Coronary artery (tissue), 2 donors: Measurements from ENCODE around the gene DPYD.

Experiments
- DNase-seq: peaks from one replicate; pipeline ENCODE4 v3.0.0-alpha.2; 2017; ENCODE audit warnings: low spot score
- H3K27ac ChIP-seq, 2 donors: fragments of 200-600 bp; sonication (generic); one replicate each; pipeline ENCODE4 v1.5.1; 2016 to 2019
- H3K4me3 ChIP-seq: fragments of 200-600 bp; sonication (generic); 2 replicates; pipeline ENCODE4 v1.5.1; 2016; ENCODE audit warnings: mild to moderate bottlenecking, moderate library complexity
- TF ChIP-seq, protein P1 (sequence below): fragments of 200-600 bp; sonication (generic); IDR thresholded peaks from one replicate; pipeline ENCODE4 v1.5.1; 2019; ENCODE audit warnings: antibody characterized with exemption

The DPYD gene

GRCh38 chr1:97074771-97075170, 846.1 kb downstream of the DPYD start:
- TF ChIP-seq, protein P1, sequence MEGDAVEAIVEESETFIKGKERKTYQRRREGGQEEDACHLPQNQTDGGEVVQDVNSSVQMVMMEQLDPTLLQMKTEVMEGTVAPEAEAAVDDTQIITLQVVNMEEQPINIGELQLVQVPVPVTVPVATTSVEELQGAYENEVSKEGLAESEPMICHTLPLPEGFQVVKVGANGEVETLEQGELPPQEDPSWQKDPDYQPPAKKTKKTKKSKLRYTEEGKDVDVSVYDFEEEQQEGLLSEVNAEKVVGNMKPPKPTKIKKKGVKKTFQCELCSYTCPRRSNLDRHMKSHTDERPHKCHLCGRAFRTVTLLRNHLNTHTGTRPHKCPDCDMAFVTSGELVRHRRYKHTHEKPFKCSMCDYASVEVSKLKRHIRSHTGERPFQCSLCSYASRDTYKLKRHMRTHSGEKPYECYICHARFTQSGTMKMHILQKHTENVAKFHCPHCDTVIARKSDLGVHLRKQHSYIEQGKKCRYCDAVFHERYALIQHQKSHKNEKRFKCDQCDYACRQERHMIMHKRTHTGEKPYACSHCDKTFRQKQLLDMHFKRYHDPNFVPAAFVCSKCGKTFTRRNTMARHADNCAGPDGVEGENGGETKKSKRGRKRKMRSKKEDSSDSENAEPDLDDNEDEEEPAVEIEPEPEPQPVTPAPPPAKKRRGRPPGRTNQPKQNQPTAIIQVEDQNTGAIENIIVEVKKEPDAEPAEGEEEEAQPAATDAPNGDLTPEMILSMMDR: no peak
- Histone ChIP-seq H3K4me3 (no peak overlapping the region), H3K27ac (no peak overlapping the region)
- DNase-seq: no peak

DNA sequence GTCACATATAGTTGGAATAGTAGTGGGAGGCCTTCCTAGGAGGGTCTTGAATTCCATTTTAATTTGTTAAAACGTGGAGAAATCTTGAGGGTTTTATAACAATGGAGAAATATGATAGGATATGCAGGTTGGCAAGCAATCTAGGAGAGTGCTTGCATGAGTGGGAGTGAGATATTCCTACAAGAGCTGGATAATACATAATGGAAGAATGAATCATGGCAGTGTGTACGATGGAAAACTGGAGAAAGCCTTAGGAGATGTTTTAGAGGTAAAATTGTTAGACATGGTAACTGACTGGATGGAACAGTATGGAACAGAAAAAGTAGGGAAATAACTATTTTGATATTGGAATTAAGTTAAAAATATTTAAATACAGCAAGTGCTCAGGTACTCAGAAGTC, 846.9 kb downstream of the DPYD start:
- TF ChIP-seq, protein P1: no peak
- no peak overlapping the region for H3K4me3 ChIP-seq
- no peak overlapping the region for H3K27ac ChIP-seq
- no peak for DNase-seq

DNA sequence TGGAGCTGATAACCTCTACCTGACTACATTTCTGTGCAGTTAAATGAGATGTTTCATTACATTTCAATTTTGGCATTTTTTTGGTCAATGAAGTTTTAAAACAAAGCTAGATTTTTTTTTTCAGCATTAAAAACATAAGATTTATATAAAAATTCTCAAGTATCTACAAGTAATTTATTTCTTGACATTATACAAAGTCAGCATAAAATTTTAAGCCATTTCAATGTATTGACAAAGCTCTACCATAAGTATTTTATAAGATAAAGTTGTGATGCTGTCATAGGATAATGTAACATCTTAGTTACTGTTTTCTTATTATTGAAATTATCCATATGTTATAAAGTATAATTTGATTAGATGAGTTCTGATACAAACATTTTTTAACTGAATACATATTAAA, 847.7 kb downstream of the DPYD start:
- no peak overlapping the region for H3K27ac ChIP-seq
- no peak overlapping the region for H3K4me3 ChIP-seq
- DNase-seq: no peak
- TF ChIP-seq, protein P1: no peak

DNA sequence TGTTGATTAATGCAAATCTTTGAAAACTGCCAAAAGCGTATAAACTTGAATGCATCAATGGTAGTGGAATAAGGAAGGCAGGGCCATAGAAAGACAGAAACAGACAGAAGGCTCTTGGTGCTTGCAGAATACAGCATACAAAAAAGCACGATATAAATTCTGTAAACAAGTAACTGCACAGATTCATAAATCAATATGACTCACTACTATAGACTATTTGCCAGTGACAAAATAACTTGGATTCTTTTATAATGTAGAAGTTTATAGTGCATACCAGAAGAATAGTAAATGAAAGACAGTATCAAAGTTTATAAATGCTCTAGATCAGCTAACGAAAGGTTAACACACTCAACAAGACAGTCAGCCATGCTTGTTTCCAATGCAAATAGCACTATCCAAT, 849.7 kb downstream of the DPYD start:
- Histone ChIP-seq H3K27ac (no peak overlapping the region), H3K4me3 (no peak overlapping the region)
- no peak for DNase-seq
- TF ChIP-seq, protein P1: no peak

DNA sequence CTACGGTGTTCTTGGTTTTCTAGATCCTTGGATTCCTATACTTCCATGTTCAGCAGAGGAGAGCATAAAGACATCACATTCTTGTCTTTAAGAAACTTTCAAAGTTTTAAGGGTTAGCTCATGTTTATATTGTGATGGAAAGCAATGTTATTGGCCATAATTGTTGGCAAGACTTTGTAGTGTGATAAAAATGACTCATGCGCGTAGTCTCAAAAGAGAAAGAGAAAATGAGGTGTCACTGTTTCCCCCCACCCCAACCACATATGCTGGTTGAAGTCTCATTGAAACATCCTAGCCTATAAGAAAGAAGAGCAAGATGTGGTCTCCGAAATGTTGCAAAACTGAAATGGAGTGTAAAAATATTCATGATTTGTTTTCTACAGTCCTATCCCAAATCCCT, 850.5 kb downstream of the DPYD start:
- H3K27ac ChIP-seq: no peak overlapping the region
- DNase-seq: no peak
- H3K4me3 ChIP-seq: no peak overlapping the region
- TF ChIP-seq, protein P1: no peak

- no peak overlapping the region for H3K4me3 ChIP-seq
- TF ChIP-seq, protein P1: no peak
- H3K27ac ChIP-seq: no peak overlapping the region
- no peak for DNase-seq
These were observed 851.5 kb downstream of the DPYD start for GRCh38 chr1:97069312-97069711.

DNA sequence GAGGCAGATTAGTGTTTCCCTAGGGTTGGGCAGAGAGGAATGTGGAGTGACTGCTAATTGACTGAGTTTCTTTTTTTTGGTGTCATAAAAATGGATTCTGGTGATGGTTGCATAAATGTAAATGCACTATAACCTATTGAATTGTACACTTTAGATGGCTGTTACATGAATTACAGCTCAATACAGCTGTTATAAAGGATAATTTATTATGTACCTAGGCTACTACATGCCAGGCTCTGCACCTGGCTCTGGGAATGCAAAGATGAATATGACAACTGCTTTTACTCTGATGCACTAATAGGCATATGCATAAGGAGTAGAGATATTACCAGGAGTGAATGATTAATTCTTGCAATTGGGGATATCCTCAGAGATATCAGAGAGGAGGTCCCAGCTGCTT, 854.0 kb downstream of the DPYD start:
- H3K27ac ChIP-seq: no peak overlapping the region
- no peak for DNase-seq
- H3K4me3 ChIP-seq: no peak overlapping the region
- TF ChIP-seq, protein P1: no peak
